ENCODE data around the gene CYSRT1. TPM values are rescaled to one million over a fixed set of nuclear protein-coding genes. Genes with fewer than 3 reads are reported as not detected.
A peak's percentile ranks its signal among the peaks of the same experiment; 100 is the strongest.

The CYSRT1 gene
- total RNA-seq = 0.11 and 0.46 TPM in 2 replicates

DNA sequence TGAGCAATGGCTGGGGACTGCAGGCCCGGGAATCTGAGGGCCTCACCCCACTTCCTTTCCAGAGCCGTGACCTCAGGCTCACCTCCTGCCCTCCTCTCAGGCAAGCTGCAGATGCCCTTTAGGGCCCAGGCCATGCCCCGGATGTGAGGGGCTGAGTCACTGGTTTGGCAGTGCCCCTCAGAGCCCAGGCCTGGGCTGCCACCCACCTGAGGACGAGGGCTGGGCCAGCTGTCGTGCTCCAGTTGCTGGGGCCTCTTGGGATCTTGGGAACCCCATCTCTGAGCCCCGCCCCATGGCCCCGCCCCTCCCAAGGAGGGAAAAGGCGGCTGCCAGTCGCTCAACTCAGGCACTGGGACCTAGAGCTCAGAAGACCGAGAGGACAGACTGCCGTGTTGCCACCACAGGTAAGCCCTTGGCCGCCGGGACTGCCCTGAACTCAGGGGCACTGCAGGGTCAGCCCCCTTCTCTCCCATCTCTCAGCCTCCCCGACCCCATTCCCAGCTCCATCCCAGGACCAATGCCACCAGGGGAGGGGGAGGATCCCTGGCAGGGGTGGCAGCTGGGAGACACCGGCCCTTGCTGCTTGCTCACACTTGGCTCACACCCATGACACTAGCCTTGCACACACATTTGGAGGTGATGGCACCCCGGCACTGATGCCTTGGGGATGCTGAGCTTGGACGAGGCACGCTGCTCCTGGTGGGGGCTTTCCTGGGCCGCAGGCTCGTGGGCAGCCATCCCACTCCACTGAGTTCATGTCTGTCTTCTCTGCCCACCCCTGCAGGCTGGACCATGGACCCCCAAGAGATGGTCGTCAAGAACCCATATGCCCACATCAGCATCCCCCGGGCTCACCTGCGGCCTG, at the start of gene CYSRT1:
Gene CYSRT1 (plus strand): TSS at position 345 of the 865 bp plus-strand sequence. CDS start 448 bp downstream, at position 793.
- no peak for DNase-seq (ENCODE audit: low read depth, low spot score)

DNA sequence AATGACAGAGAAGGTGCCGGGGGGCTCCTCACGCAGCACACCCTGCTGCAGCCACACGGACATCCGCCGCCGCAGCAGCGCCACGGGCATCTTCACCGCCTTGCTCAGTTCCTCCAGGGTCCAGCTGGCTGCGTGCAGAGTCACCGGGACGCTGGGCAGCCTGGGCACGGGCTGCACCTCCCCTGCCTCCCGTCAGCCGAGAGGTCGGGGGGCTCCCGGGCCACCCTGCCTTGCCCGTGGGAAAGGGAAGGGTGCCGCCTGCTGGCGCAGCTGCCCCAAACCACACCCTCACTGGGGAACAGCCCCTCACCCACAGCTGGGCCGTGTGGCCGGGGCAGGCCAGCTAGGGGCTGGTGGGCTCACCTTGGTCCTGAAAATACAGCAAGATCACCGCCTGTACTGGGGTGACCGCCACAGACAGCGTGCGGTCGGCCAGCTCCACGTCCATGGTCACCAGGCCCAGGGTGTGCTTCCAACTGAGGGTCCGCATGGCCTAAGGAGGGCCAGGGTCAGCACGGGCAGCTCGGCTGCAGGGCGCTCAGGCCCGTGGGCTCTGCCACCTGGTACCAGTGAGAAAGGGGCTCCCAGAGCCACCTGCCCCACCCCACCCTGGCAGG, 49.5 kb upstream of the CYSRT1 start:
- no peak for DNase-seq (ENCODE audit: low read depth, low spot score)

GRCh38 chr9:137176302-137177182, 48.4 kb upstream of the CYSRT1 start:
- no peak for DNase-seq (ENCODE audit: low read depth, low spot score)

- DNase-seq (ENCODE audit: low read depth, low spot score) = no peak
Observed at GRCh38 chr9:137178201-137178938, 46.6 kb upstream of the CYSRT1 start.

DNA sequence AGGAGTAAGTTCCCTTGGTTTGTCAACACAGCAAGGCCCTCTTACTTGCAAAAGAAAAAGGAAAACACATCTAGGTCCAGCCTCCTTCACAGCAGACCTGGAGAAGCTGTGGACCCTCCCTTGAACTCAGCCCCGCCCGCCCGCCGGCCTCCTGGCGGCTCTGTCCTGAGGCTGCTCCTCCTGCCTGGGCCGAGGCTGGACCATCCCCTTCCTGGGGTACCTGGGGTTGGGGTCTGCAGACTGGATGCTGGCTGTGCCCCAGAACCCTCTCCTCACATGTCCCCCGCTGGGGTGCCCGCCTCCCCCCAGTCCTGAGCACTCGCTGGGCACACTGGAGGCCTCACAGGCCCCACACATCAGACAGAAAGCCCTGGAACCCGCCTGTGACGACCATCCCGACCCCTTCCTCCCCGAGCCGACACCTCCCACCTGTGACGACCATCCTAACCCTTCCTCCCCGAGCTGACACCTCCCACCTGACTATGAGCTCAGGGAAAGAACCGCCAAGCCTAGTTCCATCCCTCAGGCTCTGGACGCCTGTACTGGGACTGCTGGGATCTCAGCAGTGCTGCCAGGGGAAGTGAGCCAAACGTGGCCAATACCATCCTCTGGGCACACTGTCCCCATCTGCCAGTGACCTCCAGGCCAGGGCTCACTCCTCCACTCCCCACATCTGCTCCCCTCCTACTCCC, 45.9 kb upstream of the CYSRT1 start:
- no peak for DNase-seq (ENCODE audit: low read depth, low spot score)

DNA sequence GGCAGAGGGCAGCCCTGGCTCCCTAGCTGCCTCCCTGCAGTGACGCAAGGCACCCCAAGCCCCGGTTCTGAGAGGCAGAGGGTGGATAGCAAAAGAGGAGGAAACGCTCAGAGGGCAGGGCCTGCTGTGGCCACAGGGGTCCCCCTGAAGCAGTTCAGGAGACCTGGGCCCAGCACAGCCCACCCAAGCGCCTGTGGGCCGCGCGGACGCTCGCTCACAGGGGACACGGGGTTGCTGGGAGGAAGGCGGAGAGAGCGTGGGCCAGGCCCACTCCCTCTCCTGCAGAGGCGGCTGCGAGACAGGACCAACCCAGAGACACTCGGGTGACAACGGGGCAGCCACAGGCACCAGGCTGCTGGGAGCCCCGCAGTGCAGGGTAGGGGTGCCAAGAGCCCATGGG, 45.2 kb upstream of the CYSRT1 start:
- no peak for DNase-seq (ENCODE audit: low read depth, low spot score)

DNA sequence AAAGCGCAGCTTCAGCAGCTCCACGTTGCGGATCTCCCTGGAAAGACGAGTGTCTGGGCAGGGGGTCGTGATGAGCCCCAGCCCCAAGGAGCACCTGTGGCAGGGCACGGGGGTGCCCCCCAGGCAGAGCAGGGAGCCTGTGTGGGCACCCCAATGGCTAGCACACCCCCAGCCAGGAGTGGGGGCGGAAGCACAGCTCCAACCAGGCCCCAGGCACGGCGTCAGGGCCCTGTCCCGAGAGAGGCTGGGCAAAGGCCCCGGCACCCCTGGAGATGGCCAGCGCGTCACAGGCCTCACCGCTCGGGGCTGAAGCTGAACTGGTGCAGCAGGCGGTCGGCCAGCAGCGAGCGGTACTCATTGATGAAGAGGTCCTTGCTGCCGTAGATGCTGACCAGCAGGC, 44.5 kb upstream of the CYSRT1 start:
- no peak for DNase-seq (ENCODE audit: low read depth, low spot score)

DNA sequence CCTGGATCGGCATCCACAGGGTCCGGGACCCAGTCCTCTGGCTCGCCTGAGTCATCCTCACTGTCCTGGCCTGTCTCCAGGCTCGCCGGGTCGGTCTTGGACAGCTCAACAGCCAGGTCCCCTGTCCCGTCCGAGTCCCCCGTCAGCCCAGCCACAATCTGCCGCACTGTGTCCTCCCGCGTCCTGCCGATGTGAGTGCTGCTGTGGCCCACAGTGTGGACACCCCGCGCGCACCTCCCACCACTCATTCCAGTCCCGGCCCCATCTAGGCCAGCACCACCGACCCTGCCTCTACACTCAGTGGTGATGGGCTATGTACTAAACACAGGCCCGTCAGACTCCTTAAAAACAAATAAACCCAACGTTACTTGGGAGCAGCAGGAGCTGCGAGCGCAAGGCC, 43.3 kb upstream of the CYSRT1 start:
- no peak for DNase-seq (ENCODE audit: low read depth, low spot score)

- DNase-seq (ENCODE audit: low read depth, low spot score) = no peak
Observed at GRCh38 chr9:137182836-137183235, 42.1 kb upstream of the CYSRT1 start.

GRCh38 chr9:137183980-137184595, 40.9 kb upstream of the CYSRT1 start:
- no peak for DNase-seq (ENCODE audit: low read depth, low spot score)

DNA sequence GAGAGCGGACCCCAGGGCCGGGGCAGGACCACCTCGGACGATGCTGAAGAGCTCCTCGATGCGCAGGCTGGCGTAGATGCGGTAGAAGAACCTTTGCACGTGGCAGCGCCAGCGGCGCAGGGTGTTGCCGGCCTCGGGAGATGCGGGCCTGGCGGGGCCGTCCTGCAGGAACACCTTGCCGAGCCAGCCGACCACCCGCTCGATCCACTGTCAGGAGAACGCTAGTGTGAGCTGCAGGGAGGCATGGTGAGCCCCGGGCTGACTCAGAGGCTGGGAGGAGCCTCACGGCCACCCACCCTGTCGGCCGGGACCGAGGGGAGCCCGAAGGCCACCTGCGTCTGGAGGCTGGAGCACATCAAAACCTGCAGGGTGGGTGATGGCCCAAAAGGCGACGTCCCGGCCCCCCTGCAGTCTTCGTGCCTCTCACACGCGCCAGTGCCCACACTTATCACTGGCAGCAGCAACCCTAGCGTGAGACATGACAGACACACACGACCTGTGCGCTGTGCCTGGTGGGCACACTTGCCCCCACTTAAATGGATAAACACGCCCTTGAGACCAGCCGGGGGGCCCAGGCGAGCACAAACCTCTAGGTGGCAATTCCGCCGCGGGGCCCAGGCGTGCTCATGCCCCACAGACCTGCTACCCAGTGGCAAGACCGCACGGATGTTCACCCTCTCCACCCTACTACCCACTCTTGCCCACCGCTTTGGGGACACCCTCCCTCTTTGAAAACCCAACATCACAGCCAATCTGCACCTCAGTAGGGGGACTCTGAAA, 39.9 kb upstream of the CYSRT1 start:
- no peak for DNase-seq (ENCODE audit: low read depth, low spot score)

DNA sequence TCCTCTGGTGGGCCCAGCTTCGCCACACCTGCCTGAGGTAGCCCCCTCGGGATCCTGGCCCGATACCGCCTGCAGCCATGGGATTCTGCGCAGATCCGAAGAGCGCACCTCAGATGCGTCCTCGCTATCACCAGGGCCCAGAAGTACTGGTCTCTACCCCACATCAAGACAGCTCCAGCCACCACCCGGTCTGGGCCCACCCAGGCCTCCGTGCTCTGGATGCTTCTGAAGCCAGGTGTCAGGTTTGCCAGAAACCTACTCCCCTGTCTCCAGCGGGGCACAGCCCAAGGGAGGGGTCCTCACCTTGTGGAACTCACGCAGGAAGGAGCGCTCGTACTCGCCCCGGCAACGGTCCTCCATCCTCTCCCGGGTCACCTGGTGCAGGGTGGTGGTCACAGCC, 39.1 kb upstream of the CYSRT1 start:
- DNase-seq (ENCODE audit: low read depth, low spot score) = no peak

DNA sequence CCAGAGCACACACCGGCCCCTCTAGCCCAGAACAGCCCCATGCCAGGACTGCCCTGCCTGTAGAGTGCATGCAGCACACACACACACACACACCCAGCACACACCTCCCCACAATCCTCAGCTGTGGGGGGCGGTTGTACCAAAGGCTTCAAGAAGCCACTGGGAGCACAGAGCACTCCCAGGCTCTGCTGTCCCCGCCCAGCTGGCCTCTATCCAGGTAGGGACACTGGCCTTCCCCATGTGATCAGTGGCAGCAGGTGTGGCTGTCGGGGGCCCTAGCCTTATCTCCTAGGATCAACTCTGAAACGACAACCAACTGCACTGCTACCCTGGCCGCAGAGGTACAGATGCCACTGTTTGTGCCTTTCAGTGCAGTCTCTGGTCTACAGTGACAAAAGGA, 38.6 kb upstream of the CYSRT1 start:
- DNase-seq (ENCODE audit: low read depth, low spot score) = no peak

GRCh38 chr9:137187386-137187785, 37.6 kb upstream of the CYSRT1 start:
- no peak for DNase-seq (ENCODE audit: low read depth, low spot score)

- no peak for DNase-seq (ENCODE audit: low read depth, low spot score)
Observed at GRCh38 chr9:137188086-137188489, 36.9 kb upstream of the CYSRT1 start.

DNA sequence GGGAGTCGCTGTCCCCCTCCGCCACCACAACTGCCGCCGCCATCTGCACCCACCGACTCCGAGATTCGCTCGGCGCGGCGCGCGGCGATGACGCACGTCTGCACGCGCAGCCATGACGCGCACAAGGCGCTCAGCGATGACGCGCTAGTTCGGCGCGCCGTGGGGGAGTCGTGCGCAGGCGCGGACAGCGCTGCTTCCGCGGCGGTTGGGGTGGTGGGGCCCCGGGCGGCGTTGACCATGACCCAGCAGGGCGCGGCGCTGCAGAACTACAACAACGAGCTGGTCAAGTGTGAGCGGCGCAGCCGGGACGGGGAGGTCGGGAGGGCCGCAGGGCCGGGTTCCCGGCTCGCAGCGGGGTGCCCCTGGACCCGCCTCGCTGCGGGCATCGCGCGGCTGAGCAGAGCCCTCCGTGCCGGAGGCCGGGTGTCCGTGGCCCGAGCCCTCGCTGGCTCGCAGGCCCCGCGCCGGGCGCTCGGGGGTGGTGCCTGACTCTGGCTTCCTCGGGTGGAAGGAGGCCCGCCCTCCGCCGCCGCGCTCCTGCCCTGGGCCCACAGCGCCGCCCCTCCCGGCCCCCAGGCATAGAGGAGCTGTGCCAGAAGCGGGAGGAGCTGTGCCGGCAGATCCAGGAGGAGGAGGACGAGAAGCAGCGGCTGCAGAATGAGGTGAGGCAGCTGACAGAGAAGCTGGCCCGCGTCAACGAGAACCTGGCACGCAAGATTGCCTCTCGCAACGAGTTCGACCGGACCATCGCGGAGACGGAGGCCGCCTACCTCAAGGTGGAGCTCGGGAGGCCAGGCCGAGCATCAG, 36.3 kb upstream of the CYSRT1 start, which contains the start of the genes ANAPC2 and SSNA1:
Gene ANAPC2 (minus strand): TSS at position 71 of the 807 bp plus-strand sequence. CDS start 28 bp downstream, at position 43.
Gene SSNA1 (plus strand): TSS at position 187 of the 807 bp plus-strand sequence. CDS start 51 bp downstream, at position 238.
- DNase-seq (ENCODE audit: low read depth, low spot score) = peak; percentile 64

- no peak for DNase-seq (ENCODE audit: low read depth, low spot score)
Observed at GRCh38 chr9:137189297-137190295, 35.4 kb upstream of the CYSRT1 start.

All from pulmonary artery endothelial cell (primary cell).